ENCODE results near the gene ITPKC. TPM values are rescaled to one million over a fixed set of nuclear protein-coding genes. Genes with fewer than 3 reads are reported as not detected.

Gene ITPKC
- total and polyA plus RNA-seq, 9 of the 15 experiments (the other 6 are each of a cell fraction or from before 2014, with no cell fraction given), result 0.08 to 9.3 (median 5.8) TPM

DNA sequence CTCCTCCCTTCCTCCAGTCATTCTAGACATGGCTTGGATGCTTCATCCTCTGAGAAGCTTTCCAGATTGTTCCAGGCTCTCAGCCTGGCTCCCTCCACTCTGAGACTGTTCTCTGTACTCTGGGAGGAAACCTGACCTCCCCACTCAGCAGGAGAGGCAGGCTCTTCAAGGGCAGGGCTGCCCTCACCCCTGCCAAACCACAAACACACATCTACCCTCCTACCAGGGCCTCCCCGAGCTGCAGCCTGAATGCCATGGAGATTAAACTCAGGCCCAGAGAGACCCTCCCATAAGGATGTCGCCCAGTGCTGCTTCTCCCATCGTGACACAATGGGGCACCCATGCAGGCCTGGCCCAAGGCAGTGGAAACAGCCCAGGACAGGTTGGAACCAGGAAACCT lies 42.6 kb upstream of the ITPKC start:
- no peak overlapping the region for H2AFZ ChIP-seq (ENCODE audit: low read depth, low read length)
- peaks cover 9% of the 10 kb centered on the region for H3K9me3 ChIP-seq (replicated peaks; ENCODE audit: control insufficient read depth, insufficient read depth, low read depth, low read length)
- H3K4me2 ChIP-seq (ENCODE audit: insufficient read depth, low read length), result no peak overlapping the region
- ChIA-PET CTCF (ENCODE audit: low intra/inter-chr PET ratio) (no interaction called here), POLR2A (interaction anchor here (1.0 to 1.6 kb wide), 2 partner anchors 13 to 24 kb away, joined by 3 read pairs; no protein-coding TSS in a partner anchor)
- no peak for TF ChIP-seq THRAP3 (IDR thresholded peaks at IDR 0.05; ENCODE audit: borderline replicate concordance)
- in situ Hi-C loops (cut with MboI) (no loop called here), intact Hi-C loops (cut with micrococcal nuclease) (no loop called here)
- BruUV-seq (replicated peaks), result no TSS peak
- H3K27ac ChIP-seq (ENCODE audit: extremely low read depth, low read depth, low read length), result no peak overlapping the region
- peak overlapping the region in 1 of 2 experiments; percentile 42; a peak in 1 of 4 replicates for H3K9ac ChIP-seq (ENCODE audit: insufficient read depth in 1 of 2, low read depth in 2 of 2, low read length in 2 of 2)
- peaks cover 91% of the 10 kb centered on the region for H3K36me3 ChIP-seq (ENCODE audit: control insufficient read depth, insufficient read depth, low read length)
- no peak overlapping the region for H3K4me3 ChIP-seq
- no peak for ATAC-seq
- no peaks in the 10 kb centered on the region for H3K27me3 ChIP-seq (ENCODE audit: control insufficient read depth in 2 of 2, insufficient read depth in 2 of 2, low read length in 2 of 2)
- no peaks in the 10 kb centered on the region for H3K79me2 ChIP-seq (ENCODE audit: control insufficient read depth, insufficient read depth, low read length)
- FAIRE-seq, result no peak
- no peaks in the 10 kb centered on the region; a peak in 1 of 5 replicates for H3K4me1 ChIP-seq (replicated peaks in 1 of 2; ENCODE audit: control insufficient read depth in 2 of 2, insufficient read depth in 2 of 2, low read length in 2 of 2)
- 76% methylated on average over 3 of the region's 3 CpGs for WGBS (ENCODE audit: insufficient coverage, low coverage, missing lambda C conversion rate)
- H3K9me1 ChIP-seq (ENCODE audit: control insufficient read depth, insufficient read depth, low read length), result no peaks in the 10 kb centered on the region
- no peaks in the 10 kb centered on the region for H4K20me1 ChIP-seq (replicated peaks; ENCODE audit: control insufficient read depth, insufficient read depth, low read length)
- DNase-seq (ENCODE audit: extremely low read depth in 1 of 4, low spot score in 3 of 4), result no peak

DNA sequence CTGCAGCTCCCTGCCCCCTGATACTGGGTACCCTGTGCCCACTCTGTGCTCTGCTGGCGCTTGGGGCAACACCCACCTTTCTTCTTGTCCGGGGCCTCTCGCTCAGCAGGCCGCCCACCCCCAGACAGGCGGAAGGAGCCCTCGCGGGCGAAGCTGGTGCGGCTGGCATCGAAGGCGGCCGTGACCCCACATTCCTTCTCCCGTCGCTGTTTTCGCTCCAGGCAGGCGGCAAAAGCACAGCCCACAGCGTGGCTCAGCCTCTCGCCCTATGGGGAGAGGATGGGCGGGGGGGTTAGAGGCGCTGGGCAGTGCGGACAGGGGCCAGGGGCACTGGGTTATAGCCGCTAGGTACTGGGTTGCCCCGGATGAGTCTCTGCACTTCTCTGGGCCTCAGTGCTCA lies 39.8 kb upstream of the ITPKC start:
- intact Hi-C loops (cut with micrococcal nuclease) (no loop called here), in situ Hi-C loops (cut with MboI) (no loop called here)
- H3K27me3 ChIP-seq (ENCODE audit: control insufficient read depth in 2 of 2, insufficient read depth in 2 of 2, low read length in 2 of 2), result no peaks in the 10 kb centered on the region
- no peak overlapping the region for H3K4me2 ChIP-seq (ENCODE audit: insufficient read depth, low read length)
- ChIA-PET POLR2A (no interaction called here), CTCF (ENCODE audit: low intra/inter-chr PET ratio) (no interaction called here)
- TF ChIP-seq ZNF583 (CRISPR knock-in tag; IDR thresholded peaks at IDR 0.05), result no peak
- TF ChIP-seq, protein P1, sequence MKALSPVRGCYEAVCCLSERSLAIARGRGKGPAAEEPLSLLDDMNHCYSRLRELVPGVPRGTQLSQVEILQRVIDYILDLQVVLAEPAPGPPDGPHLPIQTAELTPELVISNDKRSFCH (CRISPR knock-in tag; IDR thresholded peaks at IDR 0.05), result no peak
- TF ChIP-seq, protein P1 (tag; IDR thresholded peaks at IDR 0.05), result no peak
- TF ChIP-seq MEIS2 (IDR thresholded peaks at IDR 0.05; ENCODE audit: partially characterized antibody), result no peak
- TF ChIP-seq, protein P2, sequence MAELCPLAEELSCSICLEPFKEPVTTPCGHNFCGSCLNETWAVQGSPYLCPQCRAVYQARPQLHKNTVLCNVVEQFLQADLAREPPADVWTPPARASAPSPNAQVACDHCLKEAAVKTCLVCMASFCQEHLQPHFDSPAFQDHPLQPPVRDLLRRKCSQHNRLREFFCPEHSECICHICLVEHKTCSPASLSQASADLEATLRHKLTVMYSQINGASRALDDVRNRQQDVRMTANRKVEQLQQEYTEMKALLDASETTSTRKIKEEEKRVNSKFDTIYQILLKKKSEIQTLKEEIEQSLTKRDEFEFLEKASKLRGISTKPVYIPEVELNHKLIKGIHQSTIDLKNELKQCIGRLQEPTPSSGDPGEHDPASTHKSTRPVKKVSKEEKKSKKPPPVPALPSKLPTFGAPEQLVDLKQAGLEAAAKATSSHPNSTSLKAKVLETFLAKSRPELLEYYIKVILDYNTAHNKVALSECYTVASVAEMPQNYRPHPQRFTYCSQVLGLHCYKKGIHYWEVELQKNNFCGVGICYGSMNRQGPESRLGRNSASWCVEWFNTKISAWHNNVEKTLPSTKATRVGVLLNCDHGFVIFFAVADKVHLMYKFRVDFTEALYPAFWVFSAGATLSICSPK (IDR thresholded peaks at IDR 0.05; ENCODE audit: borderline replicate concordance), result no peak
- no peak for TF ChIP-seq TRIM24 (IDR thresholded peaks at IDR 0.05)
- TF ChIP-seq ZNF282 (CRISPR knock-in tag; IDR thresholded peaks at IDR 0.05), result no peak
- TF ChIP-seq MAFG (tag; conservative IDR thresholded peaks at IDR 0.05), result no peak
- TF ChIP-seq PPARD (CRISPR knock-in tag; IDR thresholded peaks at IDR 0.05), result no peak
- no peak for TF ChIP-seq CSDE1 (IDR thresholded peaks at IDR 0.05)
- no peak for TF ChIP-seq MTA3 (IDR thresholded peaks at IDR 0.05; ENCODE audit: borderline replicate concordance)
- TF ChIP-seq ZNF79 (CRISPR knock-in tag; IDR thresholded peaks at IDR 0.05; ENCODE audit: low read depth), result no peak
- no peak for TF ChIP-seq ZNF239 (CRISPR knock-in tag; IDR thresholded peaks at IDR 0.05)
- TF ChIP-seq TAF7 (tag; IDR thresholded peaks at IDR 0.05), result no peak
- H3K36me3 ChIP-seq (ENCODE audit: control insufficient read depth, insufficient read depth, low read length), result peaks cover 84% of the 10 kb centered on the region; the same call in 2 of the 3 replicates
- WGBS (ENCODE audit: insufficient coverage, low coverage, missing lambda C conversion rate), result 94% methylated on average over 11 of the region's 23 CpGs
- no peaks in the 10 kb centered on the region; a peak in 1 of 5 replicates for H3K4me1 ChIP-seq (replicated peaks in 1 of 2; ENCODE audit: control insufficient read depth in 2 of 2, insufficient read depth in 2 of 2, low read length in 2 of 2)
- H3K9me3 ChIP-seq (replicated peaks; ENCODE audit: control insufficient read depth, insufficient read depth, low read depth, low read length), result no peaks in the 10 kb centered on the region
- FAIRE-seq (no peak), DNase-seq (ENCODE audit: extremely low read depth in 1 of 4, low spot score in 3 of 4) (no peak), ATAC-seq (no peak)
- H3K4me3 ChIP-seq, result no peak overlapping the region
- H3K79me2 ChIP-seq (ENCODE audit: control insufficient read depth, insufficient read depth, low read length), result no peaks in the 10 kb centered on the region
- H3K9me1 ChIP-seq (ENCODE audit: control insufficient read depth, insufficient read depth, low read length), result no peaks in the 10 kb centered on the region
- no peak overlapping the region for H3K27ac ChIP-seq (ENCODE audit: extremely low read depth, low read depth, low read length)
- no peak overlapping the region; a peak in 1 of 4 replicates for H3K9ac ChIP-seq (ENCODE audit: insufficient read depth in 1 of 2, low read depth in 2 of 2, low read length in 2 of 2)
- H4K20me1 ChIP-seq (replicated peaks; ENCODE audit: control insufficient read depth, insufficient read depth, low read length), result no peaks in the 10 kb centered on the region
- no TSS peak for BruUV-seq (replicated peaks)
- no peak overlapping the region for H2AFZ ChIP-seq (ENCODE audit: low read depth, low read length)
